Measurements from ENCODE around the gene F7.
"Not testable (repeated sequence)": the region's sequence is repeated elsewhere in the genome, so short reads cannot be mapped to it uniquely, and the experiment has no call there.

Gene F7

GRCh38 chr13:113105921-113106452, 396 bp downstream of the F7 start:
- no peak for FAIRE-seq

DNA sequence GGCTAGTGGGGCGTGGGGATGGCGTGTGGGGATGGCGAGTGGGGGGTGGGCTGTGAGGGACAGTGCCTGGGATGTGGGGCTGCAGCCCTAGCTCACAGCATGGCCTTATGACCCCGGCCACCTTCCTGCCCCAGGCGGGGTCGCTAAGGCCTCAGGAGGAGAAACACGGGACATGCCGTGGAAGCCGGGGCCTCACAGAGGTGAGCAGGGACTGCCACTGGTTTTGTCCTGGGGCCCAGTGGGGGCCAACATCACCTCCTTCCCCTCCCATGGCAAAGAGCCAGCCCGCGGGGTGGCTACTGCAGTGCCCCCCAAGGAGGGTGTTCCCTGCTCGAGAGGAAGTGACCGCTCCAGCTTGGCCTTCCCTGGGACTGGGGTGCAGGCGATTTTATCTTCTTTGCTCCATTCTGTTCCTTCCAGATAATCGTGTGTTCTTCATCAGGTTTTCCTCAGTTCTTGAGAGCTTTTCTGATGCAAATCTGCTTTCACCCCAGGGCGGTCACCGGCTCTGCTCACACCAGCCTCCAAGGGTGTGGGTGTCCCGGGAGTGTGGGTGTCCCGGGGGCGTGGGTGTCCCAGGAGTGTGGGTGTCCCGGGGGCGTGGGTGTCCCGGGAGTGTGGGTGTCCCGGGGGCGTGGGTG, 1.2 kb downstream of the F7 start:
- no peak for FAIRE-seq

DNA sequence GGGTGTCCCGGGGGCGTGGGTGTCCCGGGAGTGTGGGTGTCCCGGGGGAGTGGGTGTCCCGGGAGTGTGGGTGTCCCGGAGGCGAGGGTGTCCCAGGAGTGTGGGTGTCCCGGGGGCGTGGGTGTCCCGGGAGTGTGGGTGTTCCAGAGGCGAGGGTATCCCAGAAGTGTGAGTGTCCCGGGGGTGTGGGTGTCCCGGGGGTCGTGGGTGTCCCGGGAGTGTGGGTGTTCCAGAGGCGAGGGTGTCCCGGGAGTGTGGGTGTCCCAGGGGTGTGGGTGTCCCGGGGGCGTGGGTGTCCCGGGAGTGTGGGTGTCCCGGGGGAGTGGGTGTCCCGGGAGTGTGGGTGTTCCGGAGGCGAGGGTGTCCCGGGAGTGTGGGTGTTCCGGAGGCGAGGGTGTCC, 2.9 kb downstream of the F7 start:
- FAIRE-seq: not testable (repeated sequence)

DNA sequence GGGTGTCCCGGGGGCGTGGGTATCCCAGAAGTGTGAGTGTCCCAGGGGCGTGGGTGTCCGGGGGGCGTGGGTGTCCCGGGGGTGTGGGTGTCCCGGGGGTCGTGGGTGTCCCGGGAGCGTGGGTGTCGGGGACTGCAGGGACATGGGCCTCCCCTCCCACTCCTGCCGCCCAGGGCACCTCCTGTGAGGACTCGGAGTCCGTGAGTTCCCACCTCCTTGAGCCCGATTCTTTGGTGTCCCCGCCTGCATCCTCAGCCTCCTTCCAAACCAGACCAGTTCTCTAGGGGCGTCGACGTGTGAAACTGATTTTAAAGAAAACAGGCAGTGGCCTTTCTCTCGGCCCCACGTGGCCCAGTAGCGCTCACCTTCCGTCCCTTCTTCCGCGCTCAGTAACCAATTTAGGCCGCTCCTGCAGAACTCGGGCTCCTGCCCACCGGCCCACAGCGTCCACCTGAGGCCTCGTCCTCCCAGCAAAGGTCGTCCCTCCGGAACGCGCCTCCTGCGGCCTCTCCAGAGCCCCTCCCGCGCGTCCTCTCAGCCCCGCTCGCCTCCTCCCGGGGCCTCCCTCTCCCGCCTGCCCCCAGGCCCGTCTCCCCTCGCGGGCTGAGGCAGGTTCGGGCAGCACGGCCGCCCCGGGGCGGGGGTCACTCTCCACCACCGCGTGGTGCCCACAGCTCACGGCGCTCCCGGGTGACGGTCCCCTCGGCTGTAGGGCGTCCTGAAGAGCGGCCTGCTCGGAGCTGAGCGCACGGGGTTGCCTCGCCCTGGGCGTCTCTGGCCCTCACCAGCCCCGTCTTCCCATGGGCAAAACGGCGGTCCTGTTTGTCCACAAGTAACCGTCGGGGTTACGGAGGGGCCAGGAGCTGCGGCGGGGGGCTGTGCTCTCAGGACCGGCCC, 3.8 kb downstream of the F7 start:
- FAIRE-seq: no peak

DNA sequence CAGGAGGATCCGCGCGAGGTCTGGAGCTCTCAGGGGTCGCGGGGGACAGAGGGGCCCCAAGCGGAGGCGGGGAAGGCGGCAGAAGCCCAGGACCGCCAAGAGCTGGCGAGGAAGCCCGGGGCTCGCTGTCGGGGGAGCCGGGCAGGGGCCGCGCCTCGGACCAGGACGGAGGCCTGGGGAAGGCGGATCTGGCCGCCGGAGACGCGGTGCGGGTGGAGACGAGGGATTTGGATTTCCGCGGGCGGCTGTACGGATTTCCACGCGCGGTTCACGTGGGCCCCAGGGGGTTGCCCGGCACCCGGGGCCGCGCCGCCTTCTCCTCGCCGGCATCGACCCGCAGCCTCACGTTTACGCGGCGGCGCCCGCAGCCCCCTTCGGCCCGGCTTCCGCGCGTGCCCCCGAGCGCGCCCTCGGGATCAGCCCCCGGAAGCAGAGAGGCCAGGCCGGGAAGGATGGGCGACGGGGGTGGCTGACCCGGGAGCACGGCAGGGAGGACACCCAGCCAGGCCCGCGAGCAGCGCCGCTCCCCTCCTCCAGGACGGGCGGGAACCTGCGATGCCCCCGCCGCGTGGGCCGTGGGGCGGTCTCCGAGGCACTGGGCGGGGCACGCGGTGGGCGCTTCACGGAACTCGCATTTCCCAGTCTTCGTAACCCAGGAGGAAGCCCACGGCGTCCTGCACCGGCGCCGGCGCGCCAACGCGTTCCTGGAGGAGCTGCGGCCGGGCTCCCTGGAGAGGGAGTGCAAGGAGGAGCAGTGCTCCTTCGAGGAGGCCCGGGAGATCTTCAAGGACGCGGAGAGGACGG, 4.7 kb downstream of the F7 start:
- FAIRE-seq: no peak

DNA sequence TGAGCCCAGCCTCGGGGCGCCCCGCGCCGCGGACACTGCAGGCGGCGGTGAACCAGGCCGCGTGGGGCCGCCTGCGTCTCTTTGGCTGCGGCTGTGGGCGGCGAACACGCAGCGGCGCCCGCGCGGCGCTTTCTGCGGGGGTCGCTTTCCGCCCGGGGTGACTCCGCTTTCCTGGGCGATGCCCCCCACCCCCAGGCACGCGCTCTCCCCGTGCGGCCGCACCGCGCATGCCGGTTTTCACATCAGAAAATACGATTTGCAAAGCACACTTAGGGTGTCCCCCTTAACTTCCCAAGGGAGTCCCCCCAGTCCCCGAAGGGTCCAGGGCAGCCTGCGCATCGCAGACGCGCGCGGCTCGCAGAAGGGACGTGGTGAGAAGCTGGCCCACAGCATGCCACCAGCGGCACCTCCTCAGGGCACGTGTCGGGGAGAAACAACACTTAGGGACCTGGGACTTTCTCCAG, 5.3 kb downstream of the F7 start:
- no peak for FAIRE-seq

GRCh38 chr13:113111821-113112220, 6.2 kb downstream of the F7 start:
- FAIRE-seq: not testable (repeated sequence)

DNA sequence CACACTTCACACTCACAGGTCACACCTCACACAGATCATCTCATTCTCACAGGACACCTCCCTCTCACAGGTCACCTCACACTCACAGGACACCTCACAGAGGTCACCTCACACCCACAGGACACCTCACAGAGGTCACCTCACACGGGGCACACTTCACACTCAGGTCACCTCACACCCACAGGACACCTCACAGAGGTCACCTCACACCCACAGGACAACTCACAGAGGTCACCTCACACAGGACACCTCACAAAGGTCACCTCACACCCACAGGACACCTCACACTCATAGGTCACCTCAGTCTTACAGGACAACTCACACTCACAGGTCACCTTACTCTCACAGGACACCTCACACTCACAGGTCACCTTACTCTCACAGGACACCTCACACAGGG, 6.9 kb downstream of the F7 start:
- FAIRE-seq: not testable (repeated sequence)

DNA sequence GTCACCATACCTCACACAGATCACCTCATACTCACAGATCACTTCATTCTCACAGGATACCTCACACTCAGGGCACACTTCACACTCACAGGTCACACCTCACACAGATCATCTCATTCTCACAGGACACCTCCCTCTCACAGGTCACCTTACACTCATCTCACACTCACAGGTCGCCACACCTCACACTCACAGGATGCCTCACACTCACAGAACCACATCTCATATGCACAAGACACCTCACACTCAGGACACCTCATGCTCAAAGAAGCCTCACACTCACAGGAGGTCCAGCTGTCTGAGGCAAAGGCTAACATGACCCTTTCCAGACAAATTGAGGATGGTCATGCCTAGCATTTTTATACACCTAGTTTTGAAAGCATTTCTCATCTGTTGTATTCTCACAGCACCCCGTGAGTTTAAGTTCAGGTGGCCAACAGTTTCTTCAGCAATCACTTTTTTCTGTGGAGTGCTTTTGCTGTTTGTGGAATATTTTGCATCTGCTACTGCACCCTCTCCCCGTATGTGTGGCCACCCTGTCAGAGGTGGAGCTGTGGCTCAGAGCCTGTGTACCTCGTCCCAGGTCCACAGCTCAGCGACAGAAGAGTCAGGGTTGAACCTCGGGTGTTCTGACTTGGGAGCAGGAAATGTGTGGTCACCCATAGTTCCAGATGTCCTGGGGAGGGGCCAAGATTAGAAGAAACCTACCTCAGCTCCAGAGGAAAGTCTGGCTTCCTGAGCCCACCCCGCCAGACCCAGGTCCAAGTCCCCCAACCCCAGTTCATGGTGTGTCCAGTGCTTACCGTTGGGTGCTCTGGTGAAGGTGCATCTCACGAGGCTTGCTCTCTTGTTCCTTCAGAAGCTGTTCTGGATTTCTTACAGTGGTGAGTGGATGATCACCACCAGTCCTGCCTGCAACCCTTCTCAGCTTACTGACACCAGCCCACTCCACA, 7.6 kb downstream of the F7 start:
- no peak for FAIRE-seq

GRCh38 chr13:113113846-113114271, 8.3 kb downstream of the F7 start:
- FAIRE-seq: no peak

- no peak for FAIRE-seq
Observed at GRCh38 chr13:113114511-113115362, 9.1 kb downstream of the F7 start.

DNA sequence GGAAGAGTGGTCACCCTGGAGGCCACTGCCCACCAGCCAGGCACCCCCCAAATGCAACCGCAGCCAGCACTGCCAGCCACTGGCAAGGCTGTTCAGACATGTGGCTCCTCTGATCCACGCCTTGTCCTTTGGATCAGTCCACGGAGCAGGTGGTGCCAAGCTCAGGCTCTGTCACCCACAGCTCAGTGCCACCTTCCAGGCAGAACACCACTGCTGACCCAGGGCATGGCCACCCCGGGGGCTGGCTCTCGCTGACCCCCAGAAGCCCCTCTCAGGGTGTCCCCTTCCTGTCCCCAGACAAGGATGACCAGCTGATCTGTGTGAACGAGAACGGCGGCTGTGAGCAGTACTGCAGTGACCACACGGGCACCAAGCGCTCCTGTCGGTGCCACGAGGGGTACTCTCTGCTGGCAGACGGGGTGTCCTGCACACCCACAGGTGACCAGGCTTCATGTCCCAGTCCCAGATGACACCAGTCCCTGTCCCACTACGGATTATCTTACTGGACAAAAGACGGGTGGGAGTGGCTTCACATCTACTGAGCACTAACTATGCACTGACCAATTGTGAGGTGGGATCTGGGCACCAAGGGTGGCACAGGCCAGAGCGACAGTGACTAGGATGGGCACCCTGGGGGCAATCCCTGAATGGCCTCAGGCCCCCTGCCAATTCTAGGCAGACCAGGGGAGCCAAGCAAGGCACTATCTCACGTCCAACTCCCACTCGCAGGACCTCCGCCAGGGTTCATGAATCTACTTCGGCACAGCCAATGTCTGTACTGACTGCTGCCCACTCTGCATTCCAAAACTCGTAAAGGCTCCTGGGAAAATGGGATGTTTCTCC, 10.0 kb downstream of the F7 start:
- FAIRE-seq: no peak

GRCh38 chr13:113116206-113116800, 10.7 kb downstream of the F7 start:
- FAIRE-seq: no peak

DNA sequence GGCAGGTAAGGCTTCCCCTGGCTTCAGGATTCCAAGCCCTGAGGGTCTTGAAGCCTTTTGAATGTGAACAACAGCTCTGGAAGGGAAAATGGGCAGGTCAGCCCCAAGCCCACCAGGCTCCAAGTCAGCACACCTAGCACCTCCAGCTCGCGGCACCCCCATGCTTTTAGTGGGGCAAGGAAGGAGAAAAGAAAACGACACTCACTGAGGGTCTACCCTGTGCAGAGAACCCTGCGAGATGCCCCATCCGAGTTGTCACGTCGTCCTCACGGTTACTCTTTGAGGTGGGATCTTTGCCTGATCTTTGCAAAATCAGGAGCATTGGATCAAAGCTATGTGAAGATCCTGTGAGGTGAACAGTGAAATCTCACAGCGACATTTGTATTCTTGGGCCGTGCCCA, 11.3 kb downstream of the F7 start:
- FAIRE-seq: no peak

DNA sequence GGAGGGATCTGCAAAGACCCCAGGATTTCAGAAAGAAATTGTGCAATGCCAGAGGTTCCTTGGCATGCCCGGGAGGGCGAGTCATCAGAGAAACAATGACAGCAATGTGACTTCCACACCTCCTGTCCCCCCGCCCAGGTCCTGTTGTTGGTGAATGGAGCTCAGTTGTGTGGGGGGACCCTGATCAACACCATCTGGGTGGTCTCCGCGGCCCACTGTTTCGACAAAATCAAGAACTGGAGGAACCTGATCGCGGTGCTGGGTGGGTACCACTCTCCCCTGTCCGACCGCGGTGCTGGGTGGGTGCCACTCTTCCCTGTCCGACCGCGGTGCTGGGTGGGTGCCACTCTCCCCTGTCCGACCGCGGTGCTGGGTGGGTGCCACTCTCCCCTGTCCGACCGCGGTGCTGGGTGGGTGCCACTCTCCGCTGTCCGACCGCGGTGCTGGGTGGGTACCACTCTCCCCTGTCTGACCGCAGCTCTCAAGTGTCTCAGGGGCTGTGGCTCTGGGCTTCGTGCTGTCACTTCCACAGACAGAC, 11.8 kb downstream of the F7 start:
- no peak for FAIRE-seq

GRCh38 chr13:113117911-113118260, 12.3 kb downstream of the F7 start:
- FAIRE-seq: no peak

- FAIRE-seq: no peak
Observed at GRCh38 chr13:113118261-113119021, 12.8 kb downstream of the F7 start.

DNA sequence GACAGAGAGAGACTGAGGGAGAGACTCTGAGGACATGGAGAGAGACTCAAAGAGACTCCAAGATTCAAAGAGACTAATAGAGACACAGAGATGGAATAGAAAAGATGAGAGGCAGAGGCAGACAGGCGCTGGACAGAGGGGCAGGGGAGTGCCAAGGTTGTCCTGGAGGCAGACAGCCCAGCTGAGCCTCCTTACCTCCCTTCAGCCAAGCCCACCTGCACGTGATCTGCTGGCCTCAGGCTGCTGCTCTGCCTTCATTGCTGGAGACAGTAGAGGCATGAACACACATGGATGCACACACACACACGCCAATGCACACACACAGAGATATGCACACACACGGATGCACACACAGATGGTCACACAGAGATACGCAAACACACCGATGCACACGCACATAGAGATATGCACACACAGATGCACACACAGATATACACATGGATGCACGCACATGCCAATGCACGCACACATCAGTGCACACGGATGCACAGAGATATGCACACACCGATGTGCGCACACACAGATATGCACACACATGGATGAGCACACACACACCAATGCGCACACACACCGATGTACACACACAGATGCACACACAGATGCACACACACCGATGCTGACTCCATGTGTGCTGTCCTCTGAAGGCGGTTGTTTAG, 13.7 kb downstream of the F7 start:
- FAIRE-seq: no peak

Measured in colon (tissue), 2 donors.